Keratinocyte (primary cell): ENCODE results near the gene MAP1LC3B2. TPM values are rescaled to one million over a fixed set of nuclear protein-coding genes. Genes with fewer than 3 reads are reported as not detected.

Source experiments
- DNase-seq: peaks from one replicate; pipeline ENCODE4 v3.0.0-alpha.2; 2011; ENCODE audit warnings: low read depth, missing footprints, low spot score
- FAIRE-seq: peaks from 2 replicates; lab custom pipeline; 2011; peaks lifted over from hg19 to GRCh38; lab: Jason Lieb, UNC
- H2AFZ ChIP-seq: 2 replicates; pipeline ENCODE4 v1.6.0; 2012; ENCODE audit warnings: low read length, control low read depth, inconsistent platforms; ENCODE audit not compliant: control insufficient read depth
- H3K27ac ChIP-seq: 2 replicates; pipeline ENCODE4 v1.5.1; 2011; ENCODE audit warnings: low read length; ENCODE audit not compliant: control insufficient read depth, insufficient read depth
- H3K27me3 ChIP-seq: 3 replicates; pipeline ENCODE4 v1.6.0; 2011; ENCODE audit warnings: low read length; ENCODE audit not compliant: control insufficient read depth, insufficient read depth; ENCODE audit errors: extremely low read depth
- H3K36me3 ChIP-seq, 2 experiments: 2 replicates in 1 of 2; 3 replicates in 1 of 2; pipeline ENCODE4 v1.5.1; 2011; ENCODE audit warnings: low read length in 2 of 2, mild to moderate bottlenecking in 1 of 2; ENCODE audit not compliant: control insufficient read depth in 2 of 2, insufficient read depth in 2 of 2; ENCODE audit errors: extremely low read depth in 1 of 2
- H3K4me1 ChIP-seq: 3 replicates; pipeline ENCODE4 v1.5.1; 2011; ENCODE audit warnings: low read length; ENCODE audit not compliant: control insufficient read depth, insufficient read depth; ENCODE audit errors: extremely low read depth
- H3K4me2 ChIP-seq: 3 replicates; pipeline ENCODE4 v1.6.0; 2011; ENCODE audit warnings: low read depth, low read length; ENCODE audit not compliant: control insufficient read depth, insufficient read depth; ENCODE audit errors: extremely low read depth
- H3K4me3 ChIP-seq, 3 experiments: fragments of 200-600 bp in 1 of 3; sonication (generic) in 1 of 3; 2 replicates in 2 of 3; 3 replicates in 1 of 3; pipeline ENCODE4 v1.5.1; 2011 to 2016; ENCODE audit warnings: low read length in 3 of 3, mild to moderate bottlenecking in 3 of 3, control low read depth in 2 of 3, inconsistent platforms in 1 of 3, low read depth in 1 of 3, mixed read lengths in 1 of 3, mixed run types in 1 of 3, moderate library complexity in 1 of 3; ENCODE audit not compliant: control insufficient read depth in 2 of 3, insufficient read depth in 2 of 3; ENCODE audit errors: extremely low read depth in 1 of 3
- H3K79me2 ChIP-seq: 2 replicates; pipeline ENCODE4 v1.6.0; 2012; ENCODE audit warnings: low read length; ENCODE audit not compliant: control insufficient read depth, insufficient read depth
- H3K9ac ChIP-seq: 3 replicates; pipeline ENCODE4 v1.6.0; 2011; ENCODE audit warnings: low read length; ENCODE audit not compliant: control insufficient read depth, insufficient read depth; ENCODE audit errors: extremely low read depth
- H3K9me1 ChIP-seq: 3 replicates; pipeline ENCODE4 v1.6.0; 2011; ENCODE audit warnings: low read length; ENCODE audit not compliant: control insufficient read depth, insufficient read depth; ENCODE audit errors: extremely low read depth
- H3K9me3 ChIP-seq: 2 replicates; pipeline ENCODE4 v1.5.1; 2012; ENCODE audit warnings: low read depth, low read length; ENCODE audit not compliant: control insufficient read depth
- H4K20me1 ChIP-seq: 3 replicates; pipeline ENCODE4 v1.6.0; 2011; ENCODE audit warnings: low read length; ENCODE audit not compliant: control insufficient read depth, insufficient read depth; ENCODE audit errors: extremely low read depth
- EZH2 ChIP-seq: IDR thresholded peaks from one replicate; pipeline ENCODE4 v1.6.1; 2012; ENCODE audit warnings: inconsistent platforms, mild to moderate bottlenecking, low read length, moderate library complexity
- dilution Hi-C: fragments of 300-500 bp; cut with MboI; formaldehyde crosslinking; loops from one replicate; pipeline ENCODE4 v1.7.0; 2020; ENCODE audit warnings: low sequenced_read_pairs; ENCODE audit not compliant: extremely low pct_ligation_motif_present
- polyA plus RNA-seq, 5 experiments: library from polyadenylated mRNA; depleted of rRNA in 3 of 5; stranded (reverse) in 3 of 5; stranded (forward) in 1 of 5; unstranded in 1 of 5; fragments of >200 nt; gene quantifications; 1 replicate in 1 of 5; 2 replicates in 3 of 5; 3 replicates in 1 of 5; pipeline versions ENCODE4 v1.2.1 to v1.2.3, GENCODE V29; 2011 to 2012; ENCODE audit warnings: missing spikeins in 2 of 5, low read depth in 1 of 5, low replicate concordance in 1 of 5
- TF ChIP-seq, protein P1 (sequence below), 3 experiments: IDR thresholded peaks in 1 of 3; conservative IDR thresholded peaks in 1 of 3; optimal IDR thresholded peaks in 1 of 3; 2 replicates in 2 of 3; 3 replicates in 1 of 3; pipeline versions ENCODE3 to v1.5.1; 2011; ENCODE audit warnings: low read length in 3 of 3, mild to moderate bottlenecking in 3 of 3, moderate library complexity in 2 of 3, control low read depth in 1 of 3, inconsistent platforms in 1 of 3; ENCODE audit not compliant: insufficient read depth in 2 of 3; ENCODE audit errors: extremely low read depth in 1 of 3

MAP1LC3B2 gene
- polyA plus RNA-seq, 1 donor (not counting 4 experiments of a cell fraction or from before 2014, with no cell fraction given) = 6.0 TPM

DNA sequence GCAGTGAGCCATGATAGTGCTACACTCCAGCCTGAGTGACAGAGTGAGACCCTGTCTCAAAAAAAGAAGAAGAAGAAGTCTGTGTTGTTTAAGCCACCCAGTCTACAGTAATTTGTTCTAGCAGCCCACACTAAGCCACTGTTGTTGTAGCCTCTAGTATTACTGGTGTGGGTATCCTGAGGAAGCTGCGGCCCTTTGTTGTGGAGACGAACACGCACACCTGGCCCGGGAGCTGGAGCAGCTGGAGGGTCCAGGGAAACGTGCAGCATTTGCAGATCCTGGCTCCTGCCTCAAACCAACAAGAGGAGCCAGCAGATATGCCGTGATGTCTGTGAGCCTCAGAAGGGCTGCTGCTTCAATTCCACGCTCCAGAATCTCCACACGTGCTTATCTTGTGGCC, 65.3 kb downstream of the MAP1LC3B2 start:
- TF ChIP-seq, protein P1, sequence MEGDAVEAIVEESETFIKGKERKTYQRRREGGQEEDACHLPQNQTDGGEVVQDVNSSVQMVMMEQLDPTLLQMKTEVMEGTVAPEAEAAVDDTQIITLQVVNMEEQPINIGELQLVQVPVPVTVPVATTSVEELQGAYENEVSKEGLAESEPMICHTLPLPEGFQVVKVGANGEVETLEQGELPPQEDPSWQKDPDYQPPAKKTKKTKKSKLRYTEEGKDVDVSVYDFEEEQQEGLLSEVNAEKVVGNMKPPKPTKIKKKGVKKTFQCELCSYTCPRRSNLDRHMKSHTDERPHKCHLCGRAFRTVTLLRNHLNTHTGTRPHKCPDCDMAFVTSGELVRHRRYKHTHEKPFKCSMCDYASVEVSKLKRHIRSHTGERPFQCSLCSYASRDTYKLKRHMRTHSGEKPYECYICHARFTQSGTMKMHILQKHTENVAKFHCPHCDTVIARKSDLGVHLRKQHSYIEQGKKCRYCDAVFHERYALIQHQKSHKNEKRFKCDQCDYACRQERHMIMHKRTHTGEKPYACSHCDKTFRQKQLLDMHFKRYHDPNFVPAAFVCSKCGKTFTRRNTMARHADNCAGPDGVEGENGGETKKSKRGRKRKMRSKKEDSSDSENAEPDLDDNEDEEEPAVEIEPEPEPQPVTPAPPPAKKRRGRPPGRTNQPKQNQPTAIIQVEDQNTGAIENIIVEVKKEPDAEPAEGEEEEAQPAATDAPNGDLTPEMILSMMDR (optimal IDR thresholded peaks at IDR 0.05 in 1 of 3, IDR thresholded peaks at IDR 0.05 in 1 of 3, conservative IDR thresholded peaks at IDR 0.05 in 1 of 3; ENCODE audit: extremely low read depth in 1 of 3, insufficient read depth in 2 of 3, low read length in 3 of 3) = no peak
- TF ChIP-seq EZH2 = no peak
- H3K36me3 ChIP-seq = no peaks in the 10 kb centered on the region
- H2AFZ ChIP-seq = no peak overlapping the region
- no peak overlapping the region for H3K9ac ChIP-seq
- no peak overlapping the region for H3K4me3 ChIP-seq
- no peak overlapping the region for H3K27ac ChIP-seq
- H3K4me1 ChIP-seq = no peaks in the 10 kb centered on the region
- H3K27me3 ChIP-seq = peaks cover 2% of the 10 kb centered on the region
- no peaks in the 10 kb centered on the region for H4K20me1 ChIP-seq
- dilution Hi-C loops = no loop called here
- DNase-seq (no peak), FAIRE-seq (no peak)
- H3K9me3 ChIP-seq = peaks cover 3% of the 10 kb centered on the region
- H3K9me1 ChIP-seq = no peaks in the 10 kb centered on the region
- H3K79me2 ChIP-seq = no peaks in the 10 kb centered on the region
- no peak overlapping the region for H3K4me2 ChIP-seq

DNA sequence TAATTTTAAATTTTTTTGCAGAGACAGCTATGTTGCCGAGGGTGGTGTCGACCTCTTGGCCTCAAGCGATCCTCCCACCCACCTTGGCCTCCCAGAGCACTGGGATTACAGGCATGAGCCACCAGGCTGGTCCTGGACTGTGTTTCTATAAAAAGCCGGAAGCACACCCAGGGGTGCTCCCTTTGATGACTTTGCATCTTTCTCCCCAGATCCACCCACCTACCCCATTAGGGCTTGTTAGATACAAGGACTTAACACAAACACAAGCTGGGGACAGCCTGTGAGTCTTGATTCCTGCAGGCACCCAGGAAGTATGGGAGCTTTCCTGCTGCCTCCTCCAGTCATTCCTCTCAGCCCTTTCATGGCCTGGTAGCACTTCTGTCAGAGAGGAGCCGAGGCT, 67.0 kb downstream of the MAP1LC3B2 start:
- no peak for TF ChIP-seq EZH2
- TF ChIP-seq, protein P1 (optimal IDR thresholded peaks at IDR 0.05 in 1 of 3, IDR thresholded peaks at IDR 0.05 in 1 of 3, conservative IDR thresholded peaks at IDR 0.05 in 1 of 3; ENCODE audit: extremely low read depth in 1 of 3, insufficient read depth in 2 of 3, low read length in 3 of 3) = no peak
- H3K4me3 ChIP-seq = no peak overlapping the region
- no peak overlapping the region for H2AFZ ChIP-seq
- FAIRE-seq = no peak
- H3K27ac ChIP-seq = no peak overlapping the region
- no peaks in the 10 kb centered on the region for H3K9me1 ChIP-seq
- peaks cover 3% of the 10 kb centered on the region for H3K9me3 ChIP-seq
- H4K20me1 ChIP-seq = no peaks in the 10 kb centered on the region
- dilution Hi-C loops = no loop called here
- no peak overlapping the region for H3K9ac ChIP-seq
- H3K4me1 ChIP-seq = no peaks in the 10 kb centered on the region
- no peak for DNase-seq
- no peaks in the 10 kb centered on the region for H3K36me3 ChIP-seq
- peaks cover 2% of the 10 kb centered on the region for H3K27me3 ChIP-seq
- no peaks in the 10 kb centered on the region for H3K79me2 ChIP-seq
- no peak overlapping the region for H3K4me2 ChIP-seq

Other genes with a start within 250 kb of the MAP1LC3B2 start
- gene SPRING1, start 178.7 kb downstream of the MAP1LC3B2 start, polyA plus RNA-seq = 15.8 to 17.1 TPM (median 16.8 TPM) in 3 replicates
- 0.61 to 0.96 TPM (median 0.95 TPM) in 3 replicates for gene RNFT2, start 178.9 kb downstream of the MAP1LC3B2 start, polyA plus RNA-seq